Smooth muscle cell (in vitro differentiated cells): Measurements from ENCODE around the gene USP30. TPM values are rescaled to one million over a fixed set of nuclear protein-coding genes. Genes with fewer than 3 reads are reported as not detected.

Source experiments
- DNase-seq: peaks from one replicate; lab custom pipeline; 2025; ENCODE audit not compliant: unreplicated experiment; lab: John Stamatoyannopoulos, UW
- H2AFZ ChIP-seq: fragments of 200-600 bp; sonication (generic); 2 replicates; pipeline ENCODE4 v1.6.0; 2016; ENCODE audit warnings: antibody characterized with exemption, low read depth, mild to moderate bottlenecking
- H3F3A ChIP-seq: fragments of 200-600 bp; sonication (generic); 2 replicates; pipeline ENCODE4 v1.6.0; 2017; ENCODE audit warnings: antibody characterized with exemption, low read depth
- H3K27ac ChIP-seq: fragments of 200-600 bp; sonication (generic); 2 replicates; pipeline ENCODE4 v1.5.1; 2016; ENCODE audit warnings: low read depth, mild to moderate bottlenecking
- H3K27me3 ChIP-seq: fragments of 200-600 bp; sonication (generic); 2 replicates; pipeline ENCODE4 v1.6.1; 2016; ENCODE audit warnings: low read depth, mild to moderate bottlenecking
- H3K36me3 ChIP-seq: fragments of 200-600 bp; sonication (generic); 2 replicates; pipeline ENCODE4 v1.5.1; 2016; ENCODE audit warnings: low read depth
- H3K4me1 ChIP-seq: fragments of 200-600 bp; sonication (generic); 2 replicates; pipeline ENCODE4 v1.5.1; 2016; ENCODE audit warnings: low read depth
- H3K4me2 ChIP-seq: fragments of 200-600 bp; sonication (generic); 2 replicates; pipeline ENCODE4 v1.6.0; 2016; ENCODE audit warnings: mild to moderate bottlenecking
- H3K4me3 ChIP-seq: fragments of 200-600 bp; sonication (generic); 2 replicates; pipeline ENCODE4 v1.5.1; 2016; ENCODE audit warnings: mild to moderate bottlenecking
- H3K79me2 ChIP-seq: fragments of 200-600 bp; sonication (generic); 2 replicates; pipeline ENCODE4 v1.6.0; 2016; ENCODE audit warnings: low read depth, mild to moderate bottlenecking
- H3K9ac ChIP-seq: fragments of 200-600 bp; sonication (generic); 2 replicates; pipeline ENCODE4 v1.6.0; 2016; ENCODE audit warnings: low read depth
- H3K9me3 ChIP-seq: fragments of 200-600 bp; sonication (generic); replicated peaks from 2 replicates; pipeline ENCODE4 v1.5.1; 2016; ENCODE audit warnings: low read depth
- H4K20me1 ChIP-seq: fragments of 200-600 bp; sonication (generic); 2 replicates; pipeline ENCODE4 v1.6.0; 2016; ENCODE audit warnings: low read depth
- CTCF ChIP-seq: fragments of 200-600 bp; sonication (generic); IDR thresholded peaks from 2 replicates; pipeline ENCODE4 v1.5.1; 2017; ENCODE audit warnings: borderline replicate concordance, mild to moderate bottlenecking, antibody characterized with exemption; ENCODE audit not compliant: insufficient read depth, poor library complexity, severe bottlenecking
- WGBS: methylation state at CpG from one replicate; pipeline ENCODE4 v1.1.7; 2016; ENCODE audit warnings: low lambda C conversion rate; 5-methylcytosine and 5-hydroxymethylcytosine counted together
- polyA plus RNA-seq: library from polyadenylated mRNA; unstranded; fragments of >200 nt; fragmentation: Nextera tagmentation; extraction: Ambion mirVana; gene quantifications from 2 replicates; pipeline ENCODE4 v1.2.1, GENCODE V29; 2016
- total RNA-seq: library from RNA; depleted of rRNA; stranded (reverse); fragments of >200 nt; gene quantifications from 2 replicates; pipeline ENCODE4 v1.2.3, GENCODE V29; 2014

The USP30 gene
- total and polyA plus RNA-seq, 2 experiments from 2014 or later = 10.3 to 19.9 TPM

- Histone ChIP-seq H2AFZ (no peak overlapping the region), H3K4me2 (no peak overlapping the region), H3K36me3 (peaks cover 15% of the 10 kb centered on the region), H4K20me1 (no peaks in the 10 kb centered on the region), H3K27me3 (no peaks in the 10 kb centered on the region), H3K79me2 (no peaks in the 10 kb centered on the region), H3K4me1 (peaks cover under 1% of the 10 kb centered on the region), H3F3A (no peaks in the 10 kb centered on the region), H3K9me3 (no peaks in the 10 kb centered on the region), H3K9ac (no peak overlapping the region), H3K4me3 (no peak overlapping the region), H3K27ac (no peak overlapping the region)
- TF ChIP-seq CTCF = no peak
- no peak for DNase-seq
- 90% methylated on average over 5 of the region's 5 CpGs for WGBS
Measured at GRCh38 chr12:109065154-109065852, 12.9 kb downstream of the USP30 start.

DNA sequence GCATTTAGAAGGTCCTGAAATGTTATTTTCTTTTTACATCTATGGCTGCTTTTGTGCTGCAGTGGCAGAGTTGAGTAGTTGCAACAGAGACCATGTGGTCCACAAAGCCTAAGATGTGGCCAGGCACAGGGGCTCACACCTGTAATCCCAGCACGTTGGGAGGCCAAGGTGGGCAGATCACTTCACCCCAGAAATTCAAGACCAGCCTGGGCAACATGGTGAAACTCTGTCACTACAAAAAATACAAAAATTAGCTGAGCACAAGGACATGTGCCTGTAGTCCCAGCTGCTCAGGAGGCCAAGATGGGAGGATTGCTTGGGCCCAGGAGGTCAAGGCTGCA is 13.4 kb downstream of the USP30 start:
- no peak for TF ChIP-seq CTCF
- no peaks in the 10 kb centered on the region for H3F3A ChIP-seq
- no peaks in the 10 kb centered on the region for H4K20me1 ChIP-seq
- peaks cover 15% of the 10 kb centered on the region for H3K36me3 ChIP-seq
- H3K4me1 ChIP-seq = peaks cover 5% of the 10 kb centered on the region
- H3K27me3 ChIP-seq = no peaks in the 10 kb centered on the region
- DNase-seq = no peak
- H3K27ac ChIP-seq = no peak overlapping the region
- H3K9me3 ChIP-seq = no peaks in the 10 kb centered on the region
- H3K4me3 ChIP-seq = no peak overlapping the region
- no peak overlapping the region for H3K9ac ChIP-seq
- 92% methylated on average over 1 of the region's 1 CpG for WGBS
- H3K79me2 ChIP-seq = no peaks in the 10 kb centered on the region
- H3K4me2 ChIP-seq = no peak overlapping the region
- no peak overlapping the region for H2AFZ ChIP-seq

DNA sequence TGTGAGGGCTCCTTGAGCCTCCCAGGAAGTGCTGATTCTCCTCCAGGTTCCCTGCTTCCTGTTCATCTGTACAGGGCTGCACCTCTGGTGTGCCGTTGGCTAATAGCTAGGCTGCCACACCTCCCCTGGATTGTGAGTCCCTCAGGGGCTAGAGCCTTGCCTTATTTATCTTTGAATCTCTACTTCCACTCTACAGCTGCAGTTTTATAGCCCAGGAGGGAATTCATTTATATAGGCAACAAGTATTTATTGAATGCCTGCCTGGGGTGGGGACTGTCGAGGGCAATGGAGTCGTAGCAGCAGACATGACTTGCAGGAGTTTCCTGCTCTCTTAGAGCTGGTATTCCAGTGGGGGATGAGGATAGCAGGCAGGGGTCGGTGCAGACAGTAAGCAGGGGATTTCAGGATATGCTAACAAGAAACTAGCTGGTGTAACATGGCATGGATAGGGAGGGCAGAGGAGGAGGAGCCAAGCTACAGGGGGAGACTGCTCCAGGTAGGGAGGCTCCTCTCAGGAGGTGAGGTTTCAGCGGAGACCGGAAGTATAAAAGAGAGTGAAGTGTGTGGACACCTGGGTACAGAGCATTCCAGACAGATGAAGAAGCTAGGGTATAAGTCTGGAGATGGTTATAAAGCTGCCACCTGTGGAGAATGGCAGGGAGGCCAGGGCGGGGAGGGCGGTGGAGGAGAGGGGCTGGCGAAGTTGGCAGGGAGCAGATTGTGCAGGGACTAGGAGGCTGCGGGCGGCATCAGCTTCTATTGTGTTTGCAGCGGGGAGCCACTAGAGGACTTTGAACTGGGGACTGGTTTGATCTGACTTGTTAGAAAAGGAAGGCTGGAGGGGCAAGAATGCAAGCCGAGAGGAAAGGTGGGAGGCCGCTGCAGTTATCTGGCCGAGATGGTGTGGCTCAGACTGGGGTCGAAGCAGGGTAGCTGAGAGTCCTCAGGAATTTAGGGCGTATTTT is 17.2 kb downstream of the USP30 start:
- no peak for TF ChIP-seq CTCF
- H3K4me2 ChIP-seq = no peak overlapping the region
- peaks cover 32% of the 10 kb centered on the region for H3K36me3 ChIP-seq
- H3K27me3 ChIP-seq = no peaks in the 10 kb centered on the region
- no peaks in the 10 kb centered on the region for H3K79me2 ChIP-seq
- H3K27ac ChIP-seq = no peak overlapping the region
- H3K9ac ChIP-seq = no peak overlapping the region
- no peaks in the 10 kb centered on the region for H4K20me1 ChIP-seq
- peaks cover 5% of the 10 kb centered on the region for H3K4me1 ChIP-seq
- no peaks in the 10 kb centered on the region for H3F3A ChIP-seq
- no peak overlapping the region for H3K4me3 ChIP-seq
- no peak for DNase-seq
- H2AFZ ChIP-seq = no peak overlapping the region
- H3K9me3 ChIP-seq = no peaks in the 10 kb centered on the region
- WGBS = 73% methylated on average over 17 of the region's 17 CpGs
